ENCODE data around the gene CSMD2. TPM values are rescaled to one million over a fixed set of nuclear protein-coding genes. Genes with fewer than 3 reads are reported as not detected.

The CSMD2 gene
- total RNA-seq, 1 experiment from 2014 or later = not detected

GRCh38 chr1:33724348-33724747, 440.7 kb downstream of the CSMD2 start:
- Histone ChIP-seq H3K4me1 (replicated peaks; ENCODE audit: insufficient read depth) (no peaks in the 10 kb centered on the region), H3F3A (ENCODE audit: insufficient read depth, low read depth) (no peaks in the 10 kb centered on the region), H3K36me3 (ENCODE audit: low read depth) (no peaks in the 10 kb centered on the region), H3K4me3 (no peak overlapping the region), H3K27me3 (ENCODE audit: insufficient read depth, low read depth) (peaks cover 38% of the 10 kb centered on the region), H3K27ac (no peak overlapping the region), H4K20me1 (ENCODE audit: insufficient read depth) (no peaks in the 10 kb centered on the region), H3K9me3 (ENCODE audit: insufficient read depth, low read depth) (no peaks in the 10 kb centered on the region), H3K79me2 (ENCODE audit: low read depth) (no peaks in the 10 kb centered on the region), H3K4me2 (no peak overlapping the region), H2AFZ (no peak overlapping the region), H3K9me2 (ENCODE audit: insufficient read depth) (no peaks in the 10 kb centered on the region)
- intact Hi-C loops (cut with micrococcal nuclease; ENCODE audit: unreplicated experiment) = no loop called here
- ChIA-PET POLR2A (ENCODE audit: unreplicated experiment) (no interaction called here), CTCF (no interaction called here)
- DNase-seq = no peak
- TF ChIP-seq EZH2 (IDR thresholded peaks at IDR 0.05; ENCODE audit: low read depth) = no peak
- no peak for TF ChIP-seq CTCF (conservative IDR thresholded peaks at IDR 0.05)
- BruUV-seq (replicated peaks) = no TSS peak

- DNase-seq = no peak
- no peaks in the 10 kb centered on the region for H4K20me1 ChIP-seq (ENCODE audit: insufficient read depth)
- ChIA-PET POLR2A (ENCODE audit: unreplicated experiment) (no interaction called here), CTCF (no interaction called here)
- no peak overlapping the region for H3K4me3 ChIP-seq
- TF ChIP-seq EZH2 (IDR thresholded peaks at IDR 0.05; ENCODE audit: low read depth) = no peak
- no peak for TF ChIP-seq CTCF (conservative IDR thresholded peaks at IDR 0.05)
- H3K36me3 ChIP-seq (ENCODE audit: low read depth) = no peaks in the 10 kb centered on the region
- H3K27me3 ChIP-seq (ENCODE audit: insufficient read depth, low read depth) = peaks cover 45% of the 10 kb centered on the region
- no peaks in the 10 kb centered on the region for H3F3A ChIP-seq (ENCODE audit: insufficient read depth, low read depth)
- no peaks in the 10 kb centered on the region for H3K9me2 ChIP-seq (ENCODE audit: insufficient read depth)
- BruUV-seq (replicated peaks) = no TSS peak
- H3K9me3 ChIP-seq (ENCODE audit: insufficient read depth, low read depth) = no peaks in the 10 kb centered on the region
- intact Hi-C loops (cut with micrococcal nuclease; ENCODE audit: unreplicated experiment) = no loop called here
- no peak overlapping the region for H3K27ac ChIP-seq
- H3K4me1 ChIP-seq (replicated peaks; ENCODE audit: insufficient read depth) = no peaks in the 10 kb centered on the region
- no peak overlapping the region for H2AFZ ChIP-seq
- no peak overlapping the region for H3K4me2 ChIP-seq
- H3K79me2 ChIP-seq (ENCODE audit: low read depth) = no peaks in the 10 kb centered on the region
Observed at GRCh38 chr1:33723251-33723650, 441.8 kb downstream of the CSMD2 start.

DNA sequence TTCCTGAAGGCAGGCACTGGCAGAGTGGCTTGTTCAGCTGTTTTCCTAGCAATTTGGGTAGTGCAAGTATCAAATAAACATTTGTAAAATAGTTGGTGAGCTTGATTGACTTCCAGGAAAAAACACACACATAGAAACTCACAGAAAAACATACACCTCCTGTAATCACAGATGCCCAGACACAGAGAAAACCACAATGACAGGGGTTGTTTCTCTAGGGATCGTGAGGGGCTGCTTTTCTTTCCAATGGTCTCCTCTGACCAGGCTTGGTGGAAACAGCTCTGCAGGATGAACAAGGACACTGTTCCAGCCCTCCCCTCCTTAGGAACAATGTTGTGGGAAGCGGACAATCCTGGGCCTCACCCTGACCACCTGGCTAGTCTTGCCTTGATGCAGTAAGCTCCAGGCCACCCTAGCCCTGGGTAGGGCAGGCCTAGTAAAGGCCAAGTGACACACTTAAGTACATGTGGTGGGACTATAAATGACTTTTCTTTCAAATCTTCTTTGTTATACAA, 443.7 kb downstream of the CSMD2 start:
- CTCF ChIA-PET = no interaction called here
- BruUV-seq (replicated peaks) = no TSS peak
- H3K27me3 ChIP-seq (ENCODE audit: insufficient read depth, low read depth) = peaks cover 48% of the 10 kb centered on the region
- no peak overlapping the region for H3K4me3 ChIP-seq
- TF ChIP-seq CTCF (conservative IDR thresholded peaks at IDR 0.05) (no peak), EZH2 (IDR thresholded peaks at IDR 0.05; ENCODE audit: low read depth) (no peak)
- H3K36me3 ChIP-seq (ENCODE audit: low read depth) = no peaks in the 10 kb centered on the region
- intact Hi-C loops (cut with micrococcal nuclease; ENCODE audit: unreplicated experiment) = no loop called here
- H3K9me3 ChIP-seq (ENCODE audit: insufficient read depth, low read depth) = no peaks in the 10 kb centered on the region
- POLR2A ChIA-PET (ENCODE audit: unreplicated experiment) = no interaction called here
- no peak overlapping the region for H3K27ac ChIP-seq
- no peaks in the 10 kb centered on the region for H3K9me2 ChIP-seq (ENCODE audit: insufficient read depth)
- H3K79me2 ChIP-seq (ENCODE audit: low read depth) = no peaks in the 10 kb centered on the region
- H3K4me1 ChIP-seq (replicated peaks; ENCODE audit: insufficient read depth) = no peaks in the 10 kb centered on the region
- no peaks in the 10 kb centered on the region for H4K20me1 ChIP-seq (ENCODE audit: insufficient read depth)
- no peak for DNase-seq
- no peak overlapping the region for H2AFZ ChIP-seq
- no peak overlapping the region for H3K4me2 ChIP-seq
- no peaks in the 10 kb centered on the region for H3F3A ChIP-seq (ENCODE audit: insufficient read depth, low read depth)

Measured in PC-9 (cell line).